ENCODE measurements around the gene CS. TPM values are rescaled to one million over a fixed set of nuclear protein-coding genes. Genes with fewer than 3 reads are reported as not detected.
"Not testable (repeated sequence)": the region's sequence is repeated elsewhere in the genome, so short reads cannot be mapped to it uniquely, and the experiment has no call there.

Gene CS
- total RNA-seq, 2 donors from 2014 or later = 134 to 167 TPM

GRCh38 chr12:56346675-56347074, 46.5 kb upstream of the CS start:
- Mint-ChIP-seq H3K36me3 (ENCODE audit: low read depth) (peaks cover 76% of the 10 kb centered on the region), H3K27ac (peak overlapping the region; percentile 72), H3K4me1 (no peaks in the 10 kb centered on the region), H3K4me3 (no peak overlapping the region), H3K27me3 (ENCODE audit: insufficient read depth) (no peaks in the 10 kb centered on the region), H3K9me3 (no peaks in the 10 kb centered on the region)
- DNase-seq = peak; percentile 86
- H3K4me3 ChIP-seq (ENCODE audit: low read length) = no peak overlapping the region
- H3K27ac ChIP-seq (ENCODE audit: low read depth, low read length) = no peak overlapping the region
- 92% methylated on average over 6 to 7 of the region's 7 CpGs for WGBS, 2 experiments (ENCODE audit: insufficient coverage in 1 of 2, insufficient read length in 1 of 2)
- H3K9ac ChIP-seq (ENCODE audit: extremely low read depth, low read length, poor library complexity, severe bottlenecking) = no peak overlapping the region
- H3K27me3 ChIP-seq (ENCODE audit: control insufficient read depth, insufficient read depth, low read length, poor library complexity, severe bottlenecking) = no peaks in the 10 kb centered on the region
- H3K36me3 ChIP-seq (ENCODE audit: control insufficient read depth, insufficient read depth, low read length) = peaks cover 77% of the 10 kb centered on the region
- peak; percentile 56 for TF ChIP-seq CTCF (conservative IDR thresholded peaks at IDR 0.05)
- H3K4me1 ChIP-seq (ENCODE audit: control insufficient read depth, insufficient read depth, low read length) = no peaks in the 10 kb centered on the region
- no peaks in the 10 kb centered on the region for H3K9me3 ChIP-seq (ENCODE audit: control insufficient read depth, low read length)

- 93 to 96% methylated on average over 2 of the region's 2 CpGs for WGBS, 2 experiments (ENCODE audit: insufficient coverage in 1 of 2, insufficient read length in 1 of 2)
- H3K4me1 ChIP-seq (ENCODE audit: control insufficient read depth, insufficient read depth, low read length); H3K27me3 Mint-ChIP-seq (ENCODE audit: insufficient read depth); H3K9me3 Mint-ChIP-seq; H3K27me3 ChIP-seq (ENCODE audit: control insufficient read depth, insufficient read depth, low read length, poor library complexity, severe bottlenecking); H3K9me3 ChIP-seq (ENCODE audit: control insufficient read depth, low read length); H3K9ac ChIP-seq (ENCODE audit: extremely low read depth, low read length, poor library complexity, severe bottlenecking); H3K27ac Mint-ChIP-seq; H3K4me3 Mint-ChIP-seq; DNase-seq; H3K27ac ChIP-seq (ENCODE audit: low read depth, low read length); H3K4me3 ChIP-seq (ENCODE audit: low read length): not testable (repeated sequence)
- peaks cover 40% of the 10 kb centered on the region for H3K36me3 ChIP-seq (ENCODE audit: control insufficient read depth, insufficient read depth, low read length)
- Mint-ChIP-seq H3K36me3 (ENCODE audit: low read depth) (peaks cover 38% of the 10 kb centered on the region), H3K4me1 (peaks cover 15% of the 10 kb centered on the region)
Measured at GRCh38 chr12:56342290-56342689, 42.2 kb upstream of the CS start.

GRCh38 chr12:56341616-56342015, 41.5 kb upstream of the CS start:
- Histone ChIP-seq H3K4me1 (ENCODE audit: control insufficient read depth, insufficient read depth, low read length) (no peaks in the 10 kb centered on the region), H3K27me3 (ENCODE audit: control insufficient read depth, insufficient read depth, low read length, poor library complexity, severe bottlenecking) (no peaks in the 10 kb centered on the region), H3K27ac (ENCODE audit: low read depth, low read length) (no peak overlapping the region), H3K4me3 (ENCODE audit: low read length) (no peak overlapping the region), H3K36me3 (ENCODE audit: control insufficient read depth, insufficient read depth, low read length) (peaks cover 35% of the 10 kb centered on the region), H3K9ac (ENCODE audit: extremely low read depth, low read length, poor library complexity, severe bottlenecking) (no peak overlapping the region), H3K9me3 (ENCODE audit: control insufficient read depth, low read length) (no peaks in the 10 kb centered on the region)
- no peak for DNase-seq
- Mint-ChIP-seq H3K27ac (no peak overlapping the region), H3K36me3 (ENCODE audit: low read depth) (peaks cover 32% of the 10 kb centered on the region), H3K4me1 (peaks cover 15% of the 10 kb centered on the region), H3K4me3 (no peak overlapping the region), H3K27me3 (ENCODE audit: insufficient read depth) (no peaks in the 10 kb centered on the region), H3K9me3 (no peaks in the 10 kb centered on the region)
- TF ChIP-seq CTCF (conservative IDR thresholded peaks at IDR 0.05) = no peak
- 100% methylated on average over 1 of the region's 1 CpG; no CpG with 5 or more reads in 1 of the 2 experiments for WGBS, 2 experiments (ENCODE audit: insufficient coverage in 1 of 2, insufficient read length in 1 of 2)

GRCh38 chr12:56339158-56339422, 39.0 kb upstream of the CS start:
- Histone ChIP-seq H3K27me3 (ENCODE audit: control insufficient read depth, insufficient read depth, low read length, poor library complexity, severe bottlenecking) (no peaks in the 10 kb centered on the region), H3K4me1 (ENCODE audit: control insufficient read depth, insufficient read depth, low read length) (no peaks in the 10 kb centered on the region), H3K9ac (ENCODE audit: extremely low read depth, low read length, poor library complexity, severe bottlenecking) (no peak overlapping the region), H3K36me3 (ENCODE audit: control insufficient read depth, insufficient read depth, low read length) (peaks cover 19% of the 10 kb centered on the region), H3K4me3 (ENCODE audit: low read length) (no peak overlapping the region), H3K9me3 (ENCODE audit: control insufficient read depth, low read length) (no peaks in the 10 kb centered on the region), H3K27ac (ENCODE audit: low read depth, low read length) (no peak overlapping the region)
- Mint-ChIP-seq H3K27me3 (ENCODE audit: insufficient read depth) (no peaks in the 10 kb centered on the region), H3K27ac (peak overlapping the region; percentile 89), H3K4me3 (peak overlapping the region; percentile 51), H3K36me3 (ENCODE audit: low read depth) (peaks cover 17% of the 10 kb centered on the region), H3K9me3 (no peaks in the 10 kb centered on the region), H3K4me1 (peaks cover 19% of the 10 kb centered on the region)
- TF ChIP-seq CTCF (conservative IDR thresholded peaks at IDR 0.05) = no peak
- DNase-seq = no peak
- WGBS, 2 experiments (ENCODE audit: insufficient coverage in 1 of 2, insufficient read length in 1 of 2) = 92% methylated on average over 1 of the region's 1 CpG; no CpG with 5 or more reads in 1 of the 2 experiments
